Spleen (tissue), 11 donors: ENCODE results near the gene NUDT19. TPM values are rescaled to one million over a fixed set of nuclear protein-coding genes. Genes with fewer than 3 reads are reported as not detected.
A peak's percentile ranks its signal among the peaks of the same experiment; 100 is the strongest.

ENCODE experiments used
- DNase-seq: peaks from one replicate; pipeline ENCODE4 v3.0.0-alpha.2; 2020
- H3K27ac ChIP-seq, 8 donors: fragments of 200-600 bp; sonication (generic) in 7 of 8; 1 replicate in 4 of 8; 2 replicates in 4 of 8; pipeline versions ENCODE4 v1.5.0 to v1.8.0; 2016 to 2021; ENCODE audit warnings: inconsistent platforms in 4 of 8, mild to moderate bottlenecking in 4 of 8, moderate library complexity in 1 of 8
- H3K27me3 ChIP-seq, 7 donors: fragments of 200-600 bp; sonication (generic) in 6 of 7; replicated peaks in 1 of 7; 1 replicate in 4 of 7; 2 replicates in 3 of 7; pipeline versions ENCODE4 v1.5.0 to v1.8.0; 2016 to 2021; ENCODE audit warnings: inconsistent platforms in 3 of 7, mild to moderate bottlenecking in 1 of 7
- H3K36me3 ChIP-seq, 6 donors: fragments of 200-600 bp; sonication (generic) in 5 of 6; 1 replicate in 4 of 6; 2 replicates in 2 of 6; pipeline versions ENCODE4 v1.5.0 to v1.8.0; 2016 to 2021; ENCODE audit warnings: inconsistent platforms in 2 of 6
- H3K4me1 ChIP-seq, 6 donors: fragments of 200-600 bp; sonication (generic) in 5 of 6; 1 replicate in 3 of 6; 2 replicates in 3 of 6; pipeline versions ENCODE4 v1.5.0 to v1.8.0; 2016 to 2021; ENCODE audit warnings: inconsistent platforms in 3 of 6
- H3K4me3 ChIP-seq, 8 donors: fragments of 200-600 bp; sonication (generic) in 7 of 8; 1 replicate in 4 of 8; 2 replicates in 4 of 8; pipeline versions ENCODE4 v1.5.0 to v1.8.0; 2016 to 2021; ENCODE audit warnings: inconsistent platforms in 4 of 8, mild to moderate bottlenecking in 4 of 8, moderate library complexity in 2 of 8
- H3K9me3 ChIP-seq, 8 donors: fragments of 200-600 bp; sonication (generic) in 7 of 8; 1 replicate in 4 of 8; 2 replicates in 4 of 8; pipeline versions ENCODE4 v1.5.0 to v1.8.0; 2016 to 2021; ENCODE audit warnings: inconsistent platforms in 4 of 8
- CTCF ChIP-seq, 11 experiments: fragments of 200-600 bp in 7 of 11; fragments of 450-650 bp in 4 of 11; sonication (generic) in 4 of 11; IDR thresholded peaks in 8 of 11; conservative IDR thresholded peaks in 3 of 11; 1 replicate in 7 of 11; 2 replicates in 4 of 11; pipeline versions ENCODE4 v1.4.0 to v1.8.0; 2016 to 2021; ENCODE audit warnings: antibody characterized with exemption in 11 of 11, inconsistent platforms in 4 of 11, mild to moderate bottlenecking in 1 of 11
- POLR2A ChIP-seq, 3 donors: fragments of 450-650 bp; IDR thresholded peaks; one replicate each; pipeline ENCODE4 v1.5.1; 2017; ENCODE audit warnings: antibody characterized with exemption in 3 of 3, mild to moderate bottlenecking in 1 of 3
- POLR2AphosphoS5 ChIP-seq, 3 donors: sonication (generic); formaldehyde crosslinking; IDR thresholded peaks; one replicate each; pipeline ENCODE4 v1.5.1; 2017; ENCODE audit warnings: antibody characterized with exemption in 3 of 3
- WGBS, 5 donors: extraction: QIAGEN DNeasy Blood & Tissue Kit in 3 of 5; methylation state at CpG; one replicate each; pipeline versions ENCODE4 v1.1.5 to v1.1.7; 2013 to 2018; 5-methylcytosine and 5-hydroxymethylcytosine counted together
- intact Hi-C: fragments of 100-400 bp; cut with DNase I; formaldehyde crosslinking; loops from one replicate; pipeline ENCODE4 v1.15.0; 2023; ENCODE audit warnings: low total_unique reads
- polyA plus RNA-seq, 3 donors: library from polyadenylated mRNA; stranded (reverse); fragments of 200-250 nt; gene quantifications; one replicate each; pipeline ENCODE4 v1.2.1, GENCODE V29; 2013
- total RNA-seq, 7 donors: library from RNA; depleted of rRNA in 3 of 7; stranded (reverse); fragments of >200 nt in 3 of 7; fragmentation: NEBNext Ultra II Directional in 4 of 7; extraction: Animal tissue kit (Norgen Biotek cat#: 25700) in 4 of 7; gene quantifications; one replicate each; pipeline versions ENCODE4 v1.1.0 to v1.2.1, GENCODE V29; 2016 to 2021
- donor health status: healthy with polysubstance abuse.
- donor health status: DM: no; HTN: no; CAD: no; lungs with moderate emphysema.
- donor health status: DM: no; HTN: no; CAD: no.
- donor health status: Bipolar disorder and iron deficiency.
- donor health status: healthy.
- donor health status: DM: no; HTN: no; CAD: no.
- donor health status: DM: yes; HTN: yes; CAD: no.

Gene NUDT19
- total and polyA plus RNA-seq, 10 donors: 4.9 to 18.4 (median 11.0) TPM

GRCh38 chr19:32686847-32687475, 4.7 kb upstream of the NUDT19 start:
- no peaks in the 10 kb centered on the region for H3K27me3 ChIP-seq
- peaks cover 0 to 9% (median 0%) of the 10 kb centered on the region in 6 donors for H3K36me3 ChIP-seq
- WGBS, 5 donors: 94 to 96% (median 95%) methylated on average over 6 of the region's 6 CpGs

GRCh38 chr19:32687681-32688080, 3.9 kb upstream of the NUDT19 start:
- no peak overlapping the region for H3K4me3 ChIP-seq
- 82 to 98% (median 87%) methylated on average over 4 of the region's 4 CpGs for WGBS, 5 donors
- no peak overlapping the region for H3K27ac ChIP-seq
- intact Hi-C loops: no loop called here
- H3K36me3 ChIP-seq: peaks cover 0 to 9% (median 0%) of the 10 kb centered on the region in 6 donors
- H3K4me1 ChIP-seq: peaks cover 8 to 30% (median 21%) of the 10 kb centered on the region in 6 donors
- no peaks in the 10 kb centered on the region for H3K27me3 ChIP-seq
- DNase-seq: no peak
- H3K9me3 ChIP-seq: no peaks in the 10 kb centered on the region
- TF ChIP-seq POLR2A (IDR thresholded peaks at IDR 0.05) (no peak), POLR2AphosphoS5 (IDR thresholded peaks at IDR 0.05) (no peak), CTCF (IDR thresholded peaks at IDR 0.05 in 8 of 11, conservative IDR thresholded peaks at IDR 0.05 in 3 of 11) (no peak)

More at GRCh38 chr19:32686847-32687475, 4.7 kb upstream of the NUDT19 start:
- H3K27ac ChIP-seq: no peak overlapping the region
- H3K4me3 ChIP-seq: no peak overlapping the region
- intact Hi-C loops: no loop called here
- no peaks in the 10 kb centered on the region for H3K9me3 ChIP-seq
- no peak for TF ChIP-seq POLR2A (IDR thresholded peaks at IDR 0.05)
- no peak for TF ChIP-seq CTCF (IDR thresholded peaks at IDR 0.05 in 8 of 11, conservative IDR thresholded peaks at IDR 0.05 in 3 of 11)
- no peak for TF ChIP-seq POLR2AphosphoS5 (IDR thresholded peaks at IDR 0.05)
- DNase-seq: no peak
- H3K4me1 ChIP-seq: peaks cover 7 to 24% (median 17%) of the 10 kb centered on the region in 6 donors

- H3K27ac ChIP-seq: no peak overlapping the region
- H3K9me3 ChIP-seq: no peaks in the 10 kb centered on the region
- H3K36me3 ChIP-seq: peaks cover 0 to 9% (median 0%) of the 10 kb centered on the region in 6 donors
- DNase-seq: no peak
- peaks cover 13 to 37% (median 27%) of the 10 kb centered on the region in 6 donors for H3K4me1 ChIP-seq
- no peaks in the 10 kb centered on the region for H3K27me3 ChIP-seq
- TF ChIP-seq POLR2A (IDR thresholded peaks at IDR 0.05) (no peak), CTCF (IDR thresholded peaks at IDR 0.05 in 8 of 11, conservative IDR thresholded peaks at IDR 0.05 in 3 of 11) (no peak), POLR2AphosphoS5 (IDR thresholded peaks at IDR 0.05) (no peak)
- intact Hi-C loops: no loop called here
- WGBS, 5 donors: 70 to 94% (median 80%) methylated on average over 1 of the region's 1 CpG
- H3K4me3 ChIP-seq: no peak overlapping the region
Measured at GRCh38 chr19:32688311-32688710, 3.3 kb upstream of the NUDT19 start.

- H3K4me1 ChIP-seq: peaks cover 33 to 75% (median 64%) of the 10 kb centered on the region in 6 donors
Measured at GRCh38 chr19:32691952-32692726, 518 bp downstream of the NUDT19 start.

More at GRCh38 chr19:32691952-32692726, 518 bp downstream of the NUDT19 start:
- TF ChIP-seq POLR2AphosphoS5 (IDR thresholded peaks at IDR 0.05) (peak; percentile 22 to 61 (median 53)), CTCF (IDR thresholded peaks at IDR 0.05 in 8 of 11, conservative IDR thresholded peaks at IDR 0.05 in 3 of 11) (no peak)
- intact Hi-C loops: no loop called here
- H3K36me3 ChIP-seq: peaks cover 0 to 5% (median 0%) of the 10 kb centered on the region in 6 donors
- H3K9me3 ChIP-seq: no peaks in the 10 kb centered on the region
- WGBS, 5 donors: 0 to 7% (median 3%) methylated on average over 29 to 93 of the region's 93 CpGs
- peak overlapping the region; percentile 76 to 93 (median 90) for H3K27ac ChIP-seq
- peak overlapping the region; percentile 72 to 94 (median 80) for H3K4me3 ChIP-seq
- H3K27me3 ChIP-seq: no peaks in the 10 kb centered on the region
- peak; percentile 94 for DNase-seq
